Left ventricle myocardium inferior (tissue), 1 donor: ENCODE results near the gene COL25A1. TPM values are rescaled to one million over a fixed set of nuclear protein-coding genes. Genes with fewer than 3 reads are reported as not detected.

Experiments used
- DNase-seq: peaks from one replicate; pipeline ENCODE4 v3.0.0-alpha.2; 2020
- H3K27ac ChIP-seq: fragments of 200-600 bp; replicated peaks from 2 replicates; pipeline ENCODE4 v1.8.0; 2021
- H3K27me3 ChIP-seq: fragments of 200-600 bp; 2 replicates; pipeline ENCODE4 v1.8.0; 2021; ENCODE audit warnings: low read depth
- H3K36me3 ChIP-seq: fragments of 200-600 bp; 2 replicates; pipeline ENCODE4 v1.8.0; 2021
- H3K4me1 ChIP-seq: fragments of 200-600 bp; 2 replicates; pipeline ENCODE4 v1.8.0; 2021
- H3K4me3 ChIP-seq: fragments of 200-600 bp; 2 replicates; pipeline ENCODE4 v1.8.0; 2021; ENCODE audit warnings: mild to moderate bottlenecking, moderate library complexity
- H3K9me3 ChIP-seq: fragments of 200-600 bp; replicated peaks from 2 replicates; pipeline ENCODE4 v1.8.0; 2021
- CTCF ChIP-seq: fragments of 200-600 bp; IDR thresholded peaks from 2 replicates; pipeline ENCODE4 v1.8.0; 2021; ENCODE audit warnings: antibody characterized with exemption, mild to moderate bottlenecking, borderline replicate concordance
- intact Hi-C: fragments of 100-400 bp; cut with micrococcal nuclease; formaldehyde crosslinking; loops from one replicate; pipeline ENCODE4 v1.11.0; 2022
- total RNA-seq: library from RNA; stranded (reverse); fragmentation: NEBNext Ultra II Directional; extraction: Animal tissue kit (Norgen Biotek cat#: 25700); gene quantifications from one replicate; pipeline ENCODE4 v1.2.1, GENCODE V29; 2021
- donor health status: DM: no; HTN: yes; CAD: no; lungs with severe emphysema.

The COL25A1 gene
- total RNA-seq, 1 donor from 2014 or later: 0.77 TPM

GRCh38 chr4:109216085-109216696 lies 86.3 kb downstream of the COL25A1 start:
- Histone ChIP-seq H3K4me3 (no peak overlapping the region), H3K27me3 (no peaks in the 10 kb centered on the region), H3K9me3 (no peaks in the 10 kb centered on the region), H3K27ac (no peak overlapping the region), H3K4me1 (no peaks in the 10 kb centered on the region), H3K36me3 (no peaks in the 10 kb centered on the region)
- no peak for DNase-seq
- intact Hi-C loops: no loop called here
- no peak for TF ChIP-seq CTCF

- Histone ChIP-seq H3K27me3 (no peaks in the 10 kb centered on the region), H3K27ac (peak overlapping the region; percentile 58), H3K4me1 (no peaks in the 10 kb centered on the region), H3K4me3 (no peak overlapping the region), H3K9me3 (no peaks in the 10 kb centered on the region), H3K36me3 (no peaks in the 10 kb centered on the region)
- TF ChIP-seq CTCF: no peak
- intact Hi-C loops: no loop called here
- no peak for DNase-seq
Measured at GRCh38 chr4:109215506-109215905, 87.0 kb downstream of the COL25A1 start.

GRCh38 chr4:109214622-109215301 lies 87.7 kb downstream of the COL25A1 start:
- Histone ChIP-seq H3K27me3 (no peaks in the 10 kb centered on the region), H3K9me3 (no peaks in the 10 kb centered on the region), H3K36me3 (no peaks in the 10 kb centered on the region), H3K4me3 (no peak overlapping the region), H3K4me1 (no peaks in the 10 kb centered on the region), H3K27ac (peak overlapping the region; percentile 71)
- DNase-seq: no peak
- no peak for TF ChIP-seq CTCF
- intact Hi-C loops: no loop called here

- intact Hi-C loops: no loop called here
- no peak for DNase-seq
- Histone ChIP-seq H3K27me3 (no peaks in the 10 kb centered on the region), H3K4me1 (no peaks in the 10 kb centered on the region), H3K9me3 (no peaks in the 10 kb centered on the region), H3K27ac (no peak overlapping the region), H3K4me3 (no peak overlapping the region), H3K36me3 (no peaks in the 10 kb centered on the region)
- TF ChIP-seq CTCF: no peak
Measured at GRCh38 chr4:109213056-109213455, 89.4 kb downstream of the COL25A1 start.

GRCh38 chr4:109211671-109212070 lies 90.8 kb downstream of the COL25A1 start:
- H3K27me3 ChIP-seq: no peaks in the 10 kb centered on the region
- no peak for DNase-seq
- H3K9me3 ChIP-seq: no peaks in the 10 kb centered on the region
- no peak overlapping the region for H3K27ac ChIP-seq
- no peaks in the 10 kb centered on the region for H3K36me3 ChIP-seq
- no peak for TF ChIP-seq CTCF
- no peak overlapping the region for H3K4me3 ChIP-seq
- no peaks in the 10 kb centered on the region for H3K4me1 ChIP-seq
- intact Hi-C loops: no loop called here
